H1 (cell line): ENCODE measurements around the gene CANX. TPM values are rescaled to one million over a fixed set of nuclear protein-coding genes. Genes with fewer than 3 reads are reported as not detected.

Experiments used
- CTCF ChIA-PET: fragments of 300-600 bp; sonication (Branson Sonifier 250); formaldehyde crosslinking; loops from one replicate; lab custom pipeline; 2021; ENCODE audit not compliant: partially characterized antibody; lab: Charles Lee
- POLR2A ChIA-PET: fragments of 300-600 bp; sonication (Branson Sonifier 250); formaldehyde crosslinking; loops from one replicate; lab custom pipeline; 2021; ENCODE audit warnings: inconsistent platforms; ENCODE audit not compliant: partially characterized antibody; lab: Charles Lee
- DNase-seq, 2 experiments: peaks; one replicate each; pipeline versions ENCODE4 v3.0.0 to v3.0.0-alpha.2; 2010 to 2022; ENCODE audit warnings: low spot score in 2 of 2, low read depth in 1 of 2, mixed read lengths in 1 of 2
- FAIRE-seq: peaks from 2 replicates; lab custom pipeline; 2011; peaks lifted over from hg19 to GRCh38; lab: Jason Lieb, UNC
- H2AFZ ChIP-seq: 2 replicates; pipeline ENCODE4 v1.8.1; 2012; ENCODE audit warnings: low read length, inconsistent platforms
- H2AK5ac ChIP-seq: 2 replicates; pipeline ENCODE4 v1.6.1; 2013; ENCODE audit warnings: low read depth, low read length
- H2BK120ac ChIP-seq: replicated peaks from 2 replicates; pipeline ENCODE3; 2013; ENCODE audit warnings: low read depth, low read length, inconsistent platforms
- H2BK12ac ChIP-seq: 2 replicates; pipeline ENCODE4 v1.6.1; 2013; ENCODE audit warnings: low read depth, low read length
- H2BK15ac ChIP-seq: 2 replicates; pipeline ENCODE4 v1.6.1; 2013; ENCODE audit warnings: low read length
- H2BK20ac ChIP-seq: 2 replicates; pipeline ENCODE4 v1.6.1; 2013; ENCODE audit warnings: low read length
- H2BK5ac ChIP-seq: 2 replicates; pipeline ENCODE4 v1.6.1; 2013; ENCODE audit warnings: low read depth, low read length
- H3K14ac ChIP-seq: 2 replicates; pipeline ENCODE4 v1.6.1; 2013; ENCODE audit warnings: inconsistent platforms; ENCODE audit not compliant: insufficient read length
- H3K18ac ChIP-seq: 2 replicates; pipeline ENCODE4 v1.6.1; 2013; ENCODE audit warnings: low read length; ENCODE audit errors: extremely low read depth
- H3K23ac ChIP-seq: 2 replicates; pipeline ENCODE4 v1.6.1; 2013; ENCODE audit warnings: inconsistent platforms; ENCODE audit not compliant: insufficient read length
- H3K23me2 ChIP-seq: 2 replicates; pipeline ENCODE4 v1.6.1; 2013; ENCODE audit warnings: low read depth, low read length
- H3K27ac ChIP-seq: 2 replicates; pipeline ENCODE4 v1.6.1; 2011; ENCODE audit warnings: low read depth, low read length, inconsistent platforms
- H3K27me3 ChIP-seq, 4 experiments: replicated peaks in 1 of 4; 1 replicate in 1 of 4; 2 replicates in 3 of 4; pipeline versions ENCODE4 v1.6.1 to v1.8.1; 2011 to 2013; ENCODE audit warnings: low read length in 3 of 4, mild to moderate bottlenecking in 3 of 4, inconsistent platforms in 2 of 4, mixed read lengths in 2 of 4, moderate library complexity in 1 of 4; ENCODE audit not compliant: control insufficient read depth in 3 of 4, insufficient read depth in 3 of 4; ENCODE audit errors: extremely low read depth in 1 of 4
- H3K36me3 ChIP-seq, 4 experiments: 2 replicates each; pipeline versions ENCODE4 v1.6.1 to v1.8.1; 2011 to 2013; ENCODE audit warnings: mild to moderate bottlenecking in 4 of 4, low read length in 3 of 4, moderate library complexity in 2 of 4, control low read depth in 1 of 4, inconsistent platforms in 1 of 4; ENCODE audit not compliant: insufficient read depth in 4 of 4, control insufficient read depth in 2 of 4
- H3K4ac ChIP-seq: replicated peaks from 2 replicates; pipeline ENCODE3; 2013; ENCODE audit warnings: low read length, low read depth, mixed read lengths, inconsistent platforms; ENCODE audit not compliant: insufficient read length
- H3K4me1 ChIP-seq, 4 experiments: replicated peaks in 1 of 4; 1 replicate in 1 of 4; 2 replicates in 3 of 4; pipeline versions ENCODE4 v1.6.1 to v1.8.1; 2011 to 2013; ENCODE audit warnings: low read length in 3 of 4, inconsistent platforms in 2 of 4, mixed read lengths in 1 of 4; ENCODE audit not compliant: insufficient read depth in 4 of 4, control insufficient read depth in 3 of 4
- H3K4me2 ChIP-seq, 2 experiments: 2 replicates each; pipeline versions ENCODE4 v1.6.1 to v1.8.1; 2011 to 2013; ENCODE audit warnings: low read depth in 2 of 2, low read length in 2 of 2, control low read depth in 1 of 2, inconsistent platforms in 1 of 2, mild to moderate bottlenecking in 1 of 2; ENCODE audit not compliant: insufficient read depth in 1 of 2
- H3K4me3 ChIP-seq, 4 experiments: fragments of 200-600, 300-600 bp in 1 of 4; sonication (generic), shearing (Covaris generic), sonication (Bioruptor Twin) in 1 of 4; 2 replicates each; pipeline versions ENCODE4 v1.5.1 to v1.8.1; 2011 to 2016; ENCODE audit warnings: low read length in 4 of 4, low read depth in 3 of 4, control low read depth in 2 of 4, inconsistent platforms in 2 of 4, mild to moderate bottlenecking in 2 of 4, mixed read lengths in 1 of 4, moderate library complexity in 1 of 4; ENCODE audit not compliant: insufficient read depth in 2 of 4; ENCODE audit errors: extremely low read depth in 1 of 4
- H3K56ac ChIP-seq: replicated peaks from 2 replicates; pipeline ENCODE3; 2013; ENCODE audit warnings: low read depth, mild to moderate bottlenecking, mixed read lengths, low read length, inconsistent platforms; ENCODE audit not compliant: insufficient read length
- H3K79me1 ChIP-seq: 2 replicates; pipeline ENCODE4 v1.6.1; 2013; ENCODE audit warnings: low read depth, low read length, control low read depth
- H3K79me2 ChIP-seq, 2 experiments: 2 replicates each; pipeline versions ENCODE4 v1.6.1 to v1.8.1; 2012 to 2013; ENCODE audit warnings: low read length in 2 of 2, mild to moderate bottlenecking in 2 of 2, inconsistent platforms in 1 of 2; ENCODE audit not compliant: insufficient read depth in 2 of 2, control insufficient read depth in 1 of 2
- H3K9ac ChIP-seq, 4 experiments: replicated peaks in 1 of 4; 1 replicate in 1 of 4; 2 replicates in 3 of 4; pipeline versions ENCODE4 v1.6.1 to v1.8.1; 2011 to 2013; ENCODE audit warnings: low read depth in 3 of 4, low read length in 3 of 4, control low read depth in 2 of 4, mild to moderate bottlenecking in 2 of 4, moderate library complexity in 2 of 4, inconsistent platforms in 1 of 4; ENCODE audit errors: extremely low read depth in 1 of 4
- H3K9me3 ChIP-seq, 2 experiments: 2 replicates each; pipeline versions ENCODE4 v1.6.1 to v1.8.1; 2012 to 2013; ENCODE audit warnings: mild to moderate bottlenecking in 2 of 2, moderate library complexity in 2 of 2, control low read depth in 1 of 2, inconsistent platforms in 1 of 2, low read depth in 1 of 2, low read length in 1 of 2, mixed read lengths in 1 of 2; ENCODE audit not compliant: insufficient read depth in 2 of 2
- H4K20me1 ChIP-seq, 2 experiments: replicated peaks in 1 of 2; 2 replicates each; pipeline versions ENCODE3 to v1.8.1; 2011 to 2013; ENCODE audit warnings: inconsistent platforms in 2 of 2, low read length in 2 of 2, mild to moderate bottlenecking in 1 of 2; ENCODE audit not compliant: insufficient read depth in 2 of 2, control insufficient read depth in 1 of 2
- H4K5ac ChIP-seq: 2 replicates; pipeline ENCODE4 v1.6.1; 2013; ENCODE audit warnings: low read length, low read depth, mixed read lengths, inconsistent platforms; ENCODE audit not compliant: insufficient read length
- H4K8ac ChIP-seq: 2 replicates; pipeline ENCODE4 v1.8.0; 2013; ENCODE audit warnings: mild to moderate bottlenecking, moderate library complexity, low read length, inconsistent platforms; ENCODE audit not compliant: insufficient read depth; ENCODE audit errors: extremely low read depth
- H4K91ac ChIP-seq: replicated peaks from 2 replicates; pipeline ENCODE3; 2013; ENCODE audit warnings: low read length, mixed read lengths, inconsistent platforms; ENCODE audit not compliant: insufficient read length
- ATF2 ChIP-seq: IDR thresholded peaks from 2 replicates; pipeline ENCODE4 v1.6.1; 2012; ENCODE audit warnings: low read length, inconsistent platforms
- CTBP2 ChIP-seq: IDR thresholded peaks from 2 replicates; pipeline ENCODE4 v1.7.0; 2011; ENCODE audit warnings: borderline replicate concordance, mild to moderate bottlenecking, moderate library complexity, mixed read lengths, low read length; ENCODE audit not compliant: insufficient read depth, insufficient read length
- GTF2F1 ChIP-seq: IDR thresholded peaks from 2 replicates; pipeline ENCODE4 v1.6.1; 2012; ENCODE audit warnings: low read depth, low read length, improper control_type of control experiment, borderline replicate concordance
- KDM1A ChIP-seq: fragments of 200-600, 300-600 bp; sonication (generic); IDR thresholded peaks from 2 replicates; pipeline ENCODE4 v1.7.1; 2016; ENCODE audit warnings: mild to moderate bottlenecking, low read length, borderline replicate concordance
- SAP30 ChIP-seq: fragments of 300-600 bp; sonication (generic); IDR thresholded peaks from 2 replicates; pipeline ENCODE4 v1.7.1; 2012; ENCODE audit warnings: low read length, moderate library complexity, mild to moderate bottlenecking, inconsistent platforms; ENCODE audit not compliant: insufficient read depth, insufficient replicate concordance
- TBP ChIP-seq: IDR thresholded peaks from 2 replicates; pipeline ENCODE4 v1.6.1; 2011; ENCODE audit warnings: low read depth, low read length, improper control_type of control experiment
- TEAD4 ChIP-seq: IDR thresholded peaks from 2 replicates; pipeline ENCODE4 v1.6.1; 2012; ENCODE audit warnings: low read depth, low read length, inconsistent platforms, mixed read lengths
- WGBS, 2 experiments: shearing (Covaris generic) in 1 of 2; methylation state at CpG; one replicate each; pipeline versions ENCODE4 v1.1.6 to v1.1.7; 2013 to 2015; ENCODE audit warnings: low lambda C conversion rate in 2 of 2, mixed read lengths in 2 of 2, inconsistent platforms in 1 of 2, low coverage in 1 of 2, missing lambda C conversion rate in 1 of 2; ENCODE audit not compliant: insufficient replicate concordance in 2 of 2, insufficient coverage in 1 of 2, insufficient read length in 1 of 2; ENCODE audit errors: extremely low coverage in 1 of 2, missing lambda C conversion rate in 1 of 2; 5-methylcytosine and 5-hydroxymethylcytosine counted together
- polyA plus RNA-seq, 7 experiments: library from polyadenylated mRNA; depleted of rRNA in 3 of 7; stranded (reverse) in 5 of 7; unstranded in 2 of 7; fragments of >200 nt in 5 of 7; fragments of 200-250 nt in 2 of 7; gene quantifications; 1 replicate in 5 of 7; 2 replicates in 1 of 7; 4 replicates in 1 of 7; pipeline versions ENCODE4 v1.2.1 to v1.2.3, GENCODE V29; 2011 to 2013; ENCODE audit warnings: missing spikeins in 2 of 7, mixed read lengths in 2 of 7
- total RNA-seq: library from RNA; stranded (reverse); fragmentation: NEBNext Ultra II Directional; extraction: Animal tissue kit (Norgen Biotek cat#: 25700); gene quantifications from 2 replicates; pipeline ENCODE4 v1.2.1, GENCODE V29; 2021

CANX gene
- total and polyA plus RNA-seq, 2 of the 8 experiments (the other 6 are each of a cell fraction or from before 2014, with no cell fraction given), result 136 to 691 TPM

- Histone ChIP-seq H4K20me1 (peaks cover 0 to 4% of the 10 kb centered on the region in 2 experiments), H2BK5ac (no peak overlapping the region), H3K27me3 (no peaks in the 10 kb centered on the region), H2AK5ac (no peak overlapping the region), H3K23me2 (no peaks in the 10 kb centered on the region), H3K4me3 (no peak overlapping the region), H3K9ac (no peak overlapping the region), H3K27ac (no peak overlapping the region), H3K36me3 (peaks cover 14 to 37% (median 33%) of the 10 kb centered on the region in 4 experiments; a peak in 7 of 8 replicates), H2BK120ac (no peak overlapping the region), H4K5ac (no peak overlapping the region), H4K8ac (no peak overlapping the region; the same call in 1 of the 2 replicates), H3K79me2 (no peaks in the 10 kb centered on the region), H2BK12ac (no peak overlapping the region), H3K23ac (no peak overlapping the region), H3K4me2 (no peak overlapping the region), H3K9me3 (no peaks in the 10 kb centered on the region), H4K91ac (no peak overlapping the region), H3K4me1 (no peaks in the 10 kb centered on the region), H3K79me1 (no peaks in the 10 kb centered on the region; the same call in 1 of the 2 replicates)
- FAIRE-seq (no peak), DNase-seq (no peak)
- POLR2A ChIA-PET, result interaction anchor here (0.7 to 2.2 kb wide), 7 partner anchors 10 to 1570 kb away, joined by 3 to 10 read pairs (median 3); no protein-coding TSS in a partner anchor
- CTCF ChIA-PET, result interaction anchor here (0.7 to 6.7 kb wide), 9 partner anchors 10 to 45 kb away, joined by 3 to 53 read pairs (median 5); partner anchors contain the start of genes LTC4S and MAML1
- WGBS, 2 experiments, result 95% methylated on average over 10 of the region's 10 CpGs; no CpG with 5 or more reads in 1 of the 2 experiments
- no peak for TF ChIP-seq CTBP2
- no peak for TF ChIP-seq GTF2F1
- TF ChIP-seq KDM1A, result no peak
- TF ChIP-seq ATF2, result no peak
- TF ChIP-seq TEAD4, result no peak
- TF ChIP-seq TBP, result no peak
- TF ChIP-seq SAP30, result no peak
- TF ChIP-seq, all 59 proteins: peak for 0
- H3K14ac ChIP-seq, result no peak overlapping the region
- H3K18ac ChIP-seq, result no peak overlapping the region
- no peak overlapping the region for H3K4ac ChIP-seq
- no peak overlapping the region for H2AFZ ChIP-seq
- H2BK15ac ChIP-seq, result no peak overlapping the region
- H3K56ac ChIP-seq, result no peak overlapping the region
- H2BK20ac ChIP-seq, result no peak overlapping the region
Measured at GRCh38 chr5:179777456-179777855, 78.7 kb downstream of the CANX start.
